DMS53 (cell line): ENCODE data around the gene CETN3.
"Not testable (repeated sequence)": the region's sequence is repeated elsewhere in the genome, so short reads cannot be mapped to it uniquely, and the experiment has no call there.

Experiments
- DNase-seq: peaks from one replicate; lab custom pipeline; 2025; lab: John Stamatoyannopoulos, UW

The CETN3 gene

DNA sequence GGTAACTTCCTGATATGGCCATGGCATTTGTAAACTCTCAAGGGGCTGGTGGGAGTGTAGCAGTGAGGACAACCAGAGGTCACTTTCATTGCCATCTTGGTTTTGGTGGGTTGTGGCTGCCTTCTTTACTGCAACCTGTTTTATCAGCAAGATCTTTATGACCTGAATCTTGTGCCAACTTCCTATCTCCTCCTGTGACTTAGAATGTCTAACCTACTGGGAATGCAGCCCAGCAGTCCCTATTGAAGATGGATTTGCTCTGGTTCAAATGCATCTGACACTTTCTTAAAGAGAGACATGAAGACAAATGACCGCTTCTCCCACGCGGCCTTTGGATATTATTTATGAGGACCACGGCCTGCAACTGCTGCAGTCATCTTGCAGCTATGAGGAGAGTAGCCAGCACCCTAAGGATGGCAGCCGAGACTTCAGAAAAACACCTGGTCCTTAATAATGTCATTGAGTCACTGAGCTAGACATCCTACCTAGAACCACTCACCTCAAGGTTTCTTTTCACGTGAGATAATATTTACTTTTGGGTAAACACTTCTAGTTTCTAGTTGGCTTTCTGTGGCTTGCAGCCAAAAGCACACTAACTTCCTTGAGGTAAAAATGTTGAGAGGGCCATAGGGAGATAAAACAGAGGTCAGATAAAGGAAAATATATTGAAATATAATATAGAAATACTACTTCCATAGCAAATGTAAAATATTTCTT lies 28.2 kb downstream of the CETN3 start:
- DNase-seq = peak; percentile 63

GRCh38 chr5:90379652-90380051 lies 29.9 kb downstream of the CETN3 start:
- peak; percentile 4 for DNase-seq

- no peak for DNase-seq
These were observed 30.8 kb downstream of the CETN3 start for GRCh38 chr5:90378752-90379151.

DNA sequence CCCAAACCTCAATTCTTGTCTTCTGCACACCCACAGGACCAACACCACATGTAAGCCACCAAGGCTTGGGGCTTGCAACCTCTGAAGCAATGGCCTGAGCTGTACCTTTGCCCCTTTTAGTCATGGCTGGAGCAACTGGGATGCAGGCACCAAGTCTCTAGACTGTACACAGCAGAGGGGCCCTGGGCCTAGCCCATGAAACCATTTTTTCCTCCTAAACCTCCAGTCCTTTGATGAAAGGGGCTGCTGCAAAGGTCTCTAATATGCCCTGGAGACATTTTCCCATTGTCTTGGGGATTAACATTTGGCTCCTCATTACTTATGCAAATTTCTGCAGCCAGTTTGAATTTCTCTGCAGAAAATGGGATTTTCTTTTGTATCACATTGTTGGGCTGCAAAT lies 38.3 kb downstream of the CETN3 start:
- DNase-seq = not testable (repeated sequence)

GRCh38 chr5:90368454-90369246 lies 40.9 kb downstream of the CETN3 start:
- DNase-seq = no peak

GRCh38 chr5:90367879-90368278 lies 41.7 kb downstream of the CETN3 start:
- no peak for DNase-seq

- peak; percentile 3 for DNase-seq
These were observed 42.6 kb downstream of the CETN3 start for GRCh38 chr5:90366948-90367347.

- DNase-seq = no peak
These were observed 44.2 kb downstream of the CETN3 start for GRCh38 chr5:90365328-90365727.

- DNase-seq = no peak
These were observed 50.3 kb downstream of the CETN3 start for GRCh38 chr5:90359073-90359920.

DNA sequence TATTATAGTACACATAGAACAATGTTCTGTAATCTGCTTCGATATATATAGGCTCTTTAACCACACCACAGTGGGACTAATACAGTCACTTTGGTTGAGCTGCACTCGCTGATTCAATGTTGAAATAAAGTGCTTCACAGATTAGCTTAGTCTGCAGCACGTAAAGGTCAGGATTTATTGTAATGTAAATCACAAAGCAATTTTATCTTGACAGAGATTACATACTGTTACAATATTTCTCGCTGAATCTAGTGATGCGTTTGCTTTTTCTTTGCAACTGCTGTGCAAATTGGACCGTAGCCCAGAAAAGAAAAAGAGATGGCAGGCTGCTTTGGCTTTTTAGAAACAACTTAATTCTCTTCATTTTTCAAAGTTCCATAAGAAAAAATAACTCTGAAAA lies 52.9 kb downstream of the CETN3 start:
- DNase-seq = no peak

GRCh38 chr5:90356176-90356575 lies 53.4 kb downstream of the CETN3 start:
- no peak for DNase-seq

DNA sequence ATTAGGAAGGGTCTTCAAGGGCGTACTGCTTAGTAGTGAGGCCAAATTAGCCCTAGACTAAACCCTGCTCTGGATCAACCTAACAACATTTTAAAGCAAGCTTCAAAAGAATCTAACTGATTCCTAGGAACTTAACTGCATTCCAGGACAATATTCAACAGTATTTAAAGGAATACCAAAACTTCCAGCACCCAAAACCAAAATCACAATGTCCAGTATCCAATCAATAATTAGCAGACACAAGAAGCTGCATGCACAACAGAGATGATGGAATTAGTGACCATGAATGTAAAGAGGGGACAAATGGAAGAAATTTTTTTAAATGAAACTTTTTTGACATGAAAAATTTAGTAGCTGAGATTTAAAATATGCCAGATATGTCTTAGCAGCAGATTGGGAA lies 53.9 kb downstream of the CETN3 start:
- no peak for DNase-seq

- DNase-seq = no peak
These were observed 56.3 kb downstream of the CETN3 start for GRCh38 chr5:90353254-90353653.

DNA sequence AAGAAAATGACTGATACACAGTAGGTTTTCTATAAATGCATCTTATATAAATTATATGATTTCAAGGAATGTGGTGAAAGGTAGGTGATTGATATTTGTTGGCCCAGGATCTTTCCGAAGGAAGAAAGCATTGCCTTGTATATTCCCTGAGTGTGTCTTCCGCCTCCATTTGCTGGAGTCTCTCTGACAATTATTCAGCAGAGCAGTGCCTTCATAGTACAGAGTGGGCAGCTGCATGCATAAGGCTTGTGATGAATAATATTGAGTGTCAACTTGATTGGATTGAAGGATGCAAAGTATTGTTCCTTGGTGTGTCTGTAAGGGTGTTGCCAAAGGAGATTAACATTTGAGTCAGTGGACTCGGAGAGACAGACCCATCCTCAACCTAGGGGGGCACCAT lies 58.5 kb downstream of the CETN3 start:
- DNase-seq = no peak

DNA sequence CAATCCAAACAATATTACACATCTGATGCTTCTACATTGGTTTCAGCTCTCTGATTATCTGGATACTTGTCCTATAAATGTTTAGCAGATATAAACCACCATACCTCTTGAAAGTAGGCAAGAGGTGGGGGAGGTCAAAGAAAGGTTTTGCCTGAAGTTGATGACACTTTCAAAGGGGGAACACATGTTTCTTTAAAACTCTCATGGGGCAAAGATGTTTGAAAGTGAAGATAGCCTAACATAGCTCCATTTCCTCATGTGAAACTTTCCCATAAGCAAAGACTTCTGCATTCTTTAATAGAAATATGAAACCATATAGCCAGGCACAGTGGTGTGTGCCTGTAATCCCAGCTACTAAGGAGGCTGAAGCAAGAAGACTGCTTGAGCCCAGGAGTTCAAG lies 62.1 kb downstream of the CETN3 start:
- DNase-seq = no peak

- DNase-seq = no peak
These were observed 63.9 kb downstream of the CETN3 start for GRCh38 chr5:90345684-90346083.

- no peak for DNase-seq
These were observed 64.9 kb downstream of the CETN3 start for GRCh38 chr5:90344689-90345088.

DNA sequence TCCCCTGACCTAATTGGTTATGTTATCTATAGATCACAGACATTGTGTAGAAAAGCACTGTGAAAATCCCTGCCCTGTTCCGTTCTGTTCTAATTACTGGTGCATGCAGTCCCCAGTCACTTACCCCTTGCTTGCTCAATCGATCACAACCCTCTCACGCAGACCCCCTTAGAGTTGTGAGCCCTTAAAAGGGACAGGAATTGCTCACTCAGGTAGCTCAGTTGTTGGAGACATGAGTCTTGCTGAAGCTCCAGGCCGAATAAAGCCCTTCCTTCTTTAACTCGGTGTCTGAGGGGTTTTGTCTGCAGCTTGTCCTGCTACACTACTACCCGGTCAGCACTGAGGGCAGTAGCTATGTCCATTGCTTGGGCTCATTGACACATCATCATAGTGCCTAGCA lies 65.8 kb downstream of the CETN3 start:
- DNase-seq = not testable (repeated sequence)

DNA sequence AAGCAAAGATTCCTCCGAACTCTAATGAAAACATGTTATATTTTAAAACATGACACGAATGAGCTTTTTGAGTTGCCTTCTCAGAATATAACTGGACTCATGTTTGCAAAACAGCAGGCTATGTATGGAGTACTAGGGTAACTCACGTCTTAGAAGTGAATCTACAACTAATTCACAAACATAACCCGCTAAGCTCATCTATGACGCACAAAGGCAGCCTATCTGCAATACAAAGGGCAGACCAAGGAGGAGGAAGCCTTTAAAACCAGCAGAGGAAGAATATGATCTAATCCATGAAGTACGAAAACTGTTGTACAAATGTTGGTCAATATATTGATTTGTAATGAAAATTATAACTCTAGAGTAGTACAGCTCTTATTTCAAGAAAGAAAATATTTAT lies 67.0 kb downstream of the CETN3 start:
- DNase-seq = no peak
